ENCODE results near the gene BCKDHB.

DNA sequence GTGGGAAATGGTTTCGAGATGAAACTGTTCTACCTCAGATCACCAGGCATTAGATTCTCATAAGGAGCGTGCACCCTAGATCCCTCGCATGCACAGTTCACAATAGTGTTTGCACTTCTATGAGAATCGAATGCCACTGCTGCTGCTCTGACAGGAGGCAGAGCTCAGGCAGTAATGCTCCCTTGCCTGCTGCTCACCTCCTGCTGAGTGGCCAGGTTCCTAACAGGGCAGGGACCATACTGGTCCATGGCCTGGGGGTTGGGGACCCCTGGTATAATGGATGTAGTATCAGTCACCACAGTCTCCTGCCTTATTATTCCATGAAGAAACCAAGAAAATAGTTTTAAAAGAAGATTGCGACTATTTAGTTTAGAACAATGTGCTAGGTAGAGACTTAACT is 127.5 kb downstream of the BCKDHB start:
- TF ChIP-seq, protein P1, sequence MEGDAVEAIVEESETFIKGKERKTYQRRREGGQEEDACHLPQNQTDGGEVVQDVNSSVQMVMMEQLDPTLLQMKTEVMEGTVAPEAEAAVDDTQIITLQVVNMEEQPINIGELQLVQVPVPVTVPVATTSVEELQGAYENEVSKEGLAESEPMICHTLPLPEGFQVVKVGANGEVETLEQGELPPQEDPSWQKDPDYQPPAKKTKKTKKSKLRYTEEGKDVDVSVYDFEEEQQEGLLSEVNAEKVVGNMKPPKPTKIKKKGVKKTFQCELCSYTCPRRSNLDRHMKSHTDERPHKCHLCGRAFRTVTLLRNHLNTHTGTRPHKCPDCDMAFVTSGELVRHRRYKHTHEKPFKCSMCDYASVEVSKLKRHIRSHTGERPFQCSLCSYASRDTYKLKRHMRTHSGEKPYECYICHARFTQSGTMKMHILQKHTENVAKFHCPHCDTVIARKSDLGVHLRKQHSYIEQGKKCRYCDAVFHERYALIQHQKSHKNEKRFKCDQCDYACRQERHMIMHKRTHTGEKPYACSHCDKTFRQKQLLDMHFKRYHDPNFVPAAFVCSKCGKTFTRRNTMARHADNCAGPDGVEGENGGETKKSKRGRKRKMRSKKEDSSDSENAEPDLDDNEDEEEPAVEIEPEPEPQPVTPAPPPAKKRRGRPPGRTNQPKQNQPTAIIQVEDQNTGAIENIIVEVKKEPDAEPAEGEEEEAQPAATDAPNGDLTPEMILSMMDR (IDR thresholded peaks at IDR 0.05): no peak
- TF ChIP-seq, protein P2, sequence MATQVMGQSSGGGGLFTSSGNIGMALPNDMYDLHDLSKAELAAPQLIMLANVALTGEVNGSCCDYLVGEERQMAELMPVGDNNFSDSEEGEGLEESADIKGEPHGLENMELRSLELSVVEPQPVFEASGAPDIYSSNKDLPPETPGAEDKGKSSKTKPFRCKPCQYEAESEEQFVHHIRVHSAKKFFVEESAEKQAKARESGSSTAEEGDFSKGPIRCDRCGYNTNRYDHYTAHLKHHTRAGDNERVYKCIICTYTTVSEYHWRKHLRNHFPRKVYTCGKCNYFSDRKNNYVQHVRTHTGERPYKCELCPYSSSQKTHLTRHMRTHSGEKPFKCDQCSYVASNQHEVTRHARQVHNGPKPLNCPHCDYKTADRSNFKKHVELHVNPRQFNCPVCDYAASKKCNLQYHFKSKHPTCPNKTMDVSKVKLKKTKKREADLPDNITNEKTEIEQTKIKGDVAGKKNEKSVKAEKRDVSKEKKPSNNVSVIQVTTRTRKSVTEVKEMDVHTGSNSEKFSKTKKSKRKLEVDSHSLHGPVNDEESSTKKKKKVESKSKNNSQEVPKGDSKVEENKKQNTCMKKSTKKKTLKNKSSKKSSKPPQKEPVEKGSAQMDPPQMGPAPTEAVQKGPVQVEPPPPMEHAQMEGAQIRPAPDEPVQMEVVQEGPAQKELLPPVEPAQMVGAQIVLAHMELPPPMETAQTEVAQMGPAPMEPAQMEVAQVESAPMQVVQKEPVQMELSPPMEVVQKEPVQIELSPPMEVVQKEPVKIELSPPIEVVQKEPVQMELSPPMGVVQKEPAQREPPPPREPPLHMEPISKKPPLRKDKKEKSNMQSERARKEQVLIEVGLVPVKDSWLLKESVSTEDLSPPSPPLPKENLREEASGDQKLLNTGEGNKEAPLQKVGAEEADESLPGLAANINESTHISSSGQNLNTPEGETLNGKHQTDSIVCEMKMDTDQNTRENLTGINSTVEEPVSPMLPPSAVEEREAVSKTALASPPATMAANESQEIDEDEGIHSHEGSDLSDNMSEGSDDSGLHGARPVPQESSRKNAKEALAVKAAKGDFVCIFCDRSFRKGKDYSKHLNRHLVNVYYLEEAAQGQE (IDR thresholded peaks at IDR 0.05; ENCODE audit: insufficient read depth in 1 of 2, low read depth in 2 of 2, low read length in 1 of 2): no peak
- TF ChIP-seq POLR2AphosphoS5 (IDR thresholded peaks at IDR 0.05; ENCODE audit: low read depth, low read length): no peak
